GM18858 (cell line): Measurements from ENCODE around the gene NEK11.

Source experiments
- ATAC-seq: cut with Tn5 transposase; IDR thresholded peaks from one replicate; pipeline ENCODE4 v1.9.1; 2021; ENCODE audit not compliant: unreplicated experiment

The NEK11 gene, protein sequence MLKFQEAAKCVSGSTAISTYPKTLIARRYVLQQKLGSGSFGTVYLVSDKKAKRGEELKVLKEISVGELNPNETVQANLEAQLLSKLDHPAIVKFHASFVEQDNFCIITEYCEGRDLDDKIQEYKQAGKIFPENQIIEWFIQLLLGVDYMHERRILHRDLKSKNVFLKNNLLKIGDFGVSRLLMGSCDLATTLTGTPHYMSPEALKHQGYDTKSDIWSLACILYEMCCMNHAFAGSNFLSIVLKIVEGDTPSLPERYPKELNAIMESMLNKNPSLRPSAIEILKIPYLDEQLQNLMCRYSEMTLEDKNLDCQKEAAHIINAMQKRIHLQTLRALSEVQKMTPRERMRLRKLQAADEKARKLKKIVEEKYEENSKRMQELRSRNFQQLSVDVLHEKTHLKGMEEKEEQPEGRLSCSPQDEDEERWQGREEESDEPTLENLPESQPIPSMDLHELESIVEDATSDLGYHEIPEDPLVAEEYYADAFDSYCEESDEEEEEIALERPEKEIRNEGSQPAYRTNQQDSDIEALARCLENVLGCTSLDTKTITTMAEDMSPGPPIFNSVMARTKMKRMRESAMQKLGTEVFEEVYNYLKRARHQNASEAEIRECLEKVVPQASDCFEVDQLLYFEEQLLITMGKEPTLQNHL

DNA sequence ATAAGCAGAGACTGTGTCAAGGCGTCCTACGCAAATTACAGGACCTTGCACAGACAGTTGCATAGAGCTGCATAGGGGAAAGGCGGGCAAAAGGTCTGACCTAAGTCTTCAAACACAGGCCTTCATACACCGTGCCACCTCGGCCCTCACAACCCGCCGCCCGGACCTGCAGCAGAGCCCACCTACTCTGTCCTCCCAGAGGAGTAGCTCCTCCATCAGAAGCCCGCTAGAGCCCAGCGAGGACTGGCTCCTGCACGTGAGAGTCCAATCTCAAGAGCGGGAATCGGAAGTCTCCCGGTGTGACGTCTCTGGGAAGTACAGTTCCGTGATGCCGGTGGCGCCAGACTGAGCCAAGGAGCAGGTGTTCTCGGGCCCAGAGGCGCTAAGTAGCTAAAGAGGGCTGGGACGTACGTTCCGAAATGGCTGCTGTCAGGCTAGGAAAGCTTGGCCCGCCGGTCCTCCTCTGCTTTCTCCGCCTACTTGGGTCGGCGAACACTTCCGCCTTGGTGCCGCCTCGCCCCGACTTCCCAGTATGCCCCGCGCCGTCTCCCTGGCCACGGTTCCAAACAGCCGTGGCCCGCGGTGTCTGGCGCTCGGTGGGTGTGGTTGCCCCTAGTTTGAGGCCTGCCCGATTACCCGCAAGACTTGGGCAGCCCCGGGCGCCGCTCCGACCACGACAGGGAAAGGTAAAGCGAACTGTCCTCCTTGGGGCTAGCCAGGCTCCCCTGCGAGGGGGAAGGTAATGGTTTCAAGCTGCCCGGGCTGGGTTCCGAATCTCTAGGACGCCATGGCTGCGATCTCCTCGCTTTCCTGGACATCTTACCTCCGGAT is at the start of gene NEK11, which contains the start of gene ASTE1:
TSS of gene NEK11 (plus strand) at position 557 of the 831 bp plus-strand sequence. CDS start 2,832 bp downstream, outside the sequence.
TSS of gene ASTE1 (minus strand) at position 505 of the 831 bp plus-strand sequence. CDS start 1,519 bp downstream, outside the sequence.
- ATAC-seq = peak; percentile 90

DNA sequence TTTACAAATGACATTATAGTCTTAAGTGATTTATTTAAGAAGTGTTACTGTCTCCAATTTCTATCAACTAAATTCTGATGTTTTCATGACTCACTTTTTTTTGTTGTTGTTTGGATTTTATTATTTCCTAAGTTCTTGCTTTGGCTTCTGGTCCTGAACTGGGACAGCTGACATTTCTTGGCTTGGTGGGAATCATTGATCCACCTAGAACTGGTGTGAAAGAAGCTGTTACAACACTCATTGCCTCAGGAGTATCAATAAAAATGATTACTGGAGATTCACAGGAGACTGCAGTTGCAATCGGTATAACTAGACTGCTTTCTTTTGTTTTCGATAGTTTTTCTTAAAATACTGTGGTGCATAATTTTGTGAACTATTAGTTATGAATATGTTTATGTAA is 47.6 kb upstream of the NEK11 start:
- ATAC-seq = no peak

DNA sequence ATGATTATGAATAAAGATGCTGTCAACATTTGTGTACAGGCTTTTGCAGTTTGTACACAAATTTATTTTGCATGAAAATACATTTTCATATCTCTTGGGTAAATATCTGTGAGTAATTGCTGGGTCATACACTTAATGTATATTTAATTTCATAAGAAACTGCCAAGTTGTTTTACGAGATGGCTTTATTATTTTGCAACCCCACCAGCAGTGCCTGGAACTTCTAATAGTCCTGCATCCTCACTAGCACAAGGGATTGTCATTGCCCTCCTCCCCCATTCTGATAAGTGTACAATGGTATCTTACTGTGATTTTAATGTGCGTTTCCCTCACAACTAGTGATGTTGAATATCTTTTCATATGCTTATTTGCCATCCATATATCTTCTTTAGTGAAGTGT is 45.2 kb upstream of the NEK11 start:
- no peak for ATAC-seq

DNA sequence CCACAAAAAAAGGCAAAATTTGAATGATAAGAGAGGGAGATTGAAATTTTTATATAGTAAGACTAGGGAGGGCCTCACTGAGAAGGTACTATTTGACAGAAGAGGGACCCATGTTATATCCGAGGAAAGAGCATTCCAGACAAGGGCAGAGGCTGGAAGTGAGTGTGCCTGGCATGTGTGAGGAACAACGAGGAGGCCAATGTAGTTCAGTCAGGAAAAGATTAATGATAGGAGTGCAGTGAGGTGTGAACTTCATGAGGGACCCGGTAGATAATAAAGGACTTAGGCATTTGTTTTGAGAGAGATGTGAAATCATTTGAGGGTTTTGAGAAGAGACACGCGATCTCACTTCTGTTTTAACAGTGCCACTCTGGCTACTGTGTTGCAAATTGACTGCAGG is 36.4 kb upstream of the NEK11 start:
- ATAC-seq = no peak

DNA sequence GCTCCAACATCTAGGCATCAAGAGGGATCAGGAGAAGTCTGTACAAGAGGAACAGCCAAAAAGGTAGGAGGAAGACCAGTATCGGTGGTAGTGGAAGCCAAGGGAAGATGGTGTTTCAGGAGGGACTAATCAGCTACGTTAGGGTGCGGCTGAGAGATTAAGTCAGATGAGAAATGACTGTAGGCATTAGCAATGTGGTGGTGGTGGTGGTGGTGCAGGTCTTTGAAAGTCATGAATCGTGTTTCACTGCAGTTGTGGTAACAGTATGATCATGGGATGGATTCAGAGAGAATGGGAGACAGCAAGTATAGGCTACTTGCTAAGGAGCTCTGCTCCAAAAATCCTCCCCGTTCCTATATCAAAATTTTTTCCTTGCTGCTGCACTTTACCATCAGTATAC is 35.6 kb upstream of the NEK11 start:
- no peak for ATAC-seq

DNA sequence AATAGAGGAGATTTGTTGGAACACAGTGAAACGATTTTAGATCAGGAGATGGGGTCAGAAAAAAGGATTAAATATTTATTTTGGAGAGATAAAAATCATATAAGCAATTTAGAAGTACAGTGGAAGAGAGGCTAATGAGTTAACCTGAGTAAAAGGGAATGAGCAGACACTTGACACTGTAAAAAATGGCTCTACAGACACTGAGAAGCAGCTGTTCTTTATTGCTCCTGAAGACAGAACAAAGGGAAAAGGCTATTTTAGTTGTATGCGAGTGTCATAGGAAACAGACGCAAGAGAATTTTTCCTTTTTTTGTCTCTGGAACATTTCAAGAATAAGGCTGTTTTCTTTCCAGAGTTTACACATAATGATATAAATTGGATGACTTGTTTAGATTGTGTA is 34.3 kb upstream of the NEK11 start:
- no peak for ATAC-seq

DNA sequence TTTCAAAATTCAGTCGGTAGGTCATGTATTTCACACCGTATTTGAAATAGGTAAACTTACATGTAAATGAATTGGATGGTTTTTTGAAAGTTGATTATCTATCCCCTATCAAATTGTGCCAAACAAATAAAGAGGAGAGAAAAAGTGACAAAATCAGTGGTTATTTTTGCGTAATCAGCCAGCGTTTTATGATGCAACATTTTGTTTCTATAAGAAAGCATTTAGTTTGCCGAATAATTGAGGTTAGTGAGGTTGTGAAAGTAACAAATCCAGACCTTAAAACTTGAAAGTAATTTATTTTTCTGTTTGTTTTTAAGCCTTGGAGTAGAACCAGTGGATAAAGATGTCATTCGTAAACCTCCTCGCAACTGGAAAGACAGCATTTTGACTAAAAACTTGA is 29.4 kb upstream of the NEK11 start:
- ATAC-seq = no peak

DNA sequence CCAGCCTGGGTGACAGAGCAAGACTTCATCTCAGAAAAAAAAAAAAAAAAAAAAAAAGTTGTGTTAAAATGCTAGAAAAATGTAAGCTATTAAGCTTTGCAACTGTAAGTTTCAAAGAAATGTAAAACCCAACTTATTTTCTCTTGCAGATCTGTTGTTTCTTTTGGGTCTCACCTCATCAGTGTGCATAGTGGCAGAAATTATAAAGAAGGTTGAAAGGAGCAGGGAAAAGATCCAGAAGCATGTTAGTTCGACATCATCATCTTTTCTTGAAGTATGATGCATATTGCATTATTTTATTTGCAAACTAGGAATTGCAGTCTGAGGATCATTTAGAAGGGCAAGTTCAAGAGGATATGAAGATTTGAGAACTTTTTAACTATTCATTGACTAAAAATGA is 25.6 kb upstream of the NEK11 start:
- no peak for ATAC-seq

DNA sequence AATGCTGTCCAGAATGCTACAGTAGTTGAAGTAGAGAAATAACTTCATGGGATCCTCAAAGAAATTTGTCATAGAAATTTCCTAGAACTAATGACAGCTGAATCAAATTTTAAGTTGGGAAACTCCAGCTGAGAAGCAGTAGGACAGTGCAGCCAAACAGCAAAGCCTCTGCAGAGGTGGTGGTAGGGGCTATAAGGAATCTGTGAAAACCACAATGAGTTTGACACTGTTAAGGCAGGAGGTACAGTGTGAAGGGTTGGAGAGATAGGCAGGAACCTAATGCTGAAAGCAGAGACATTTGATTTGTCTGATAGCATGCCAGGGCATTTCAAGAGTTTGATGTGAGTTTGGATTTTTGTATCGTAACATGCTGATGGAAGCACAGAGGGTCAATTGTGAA is 22.1 kb upstream of the NEK11 start:
- ATAC-seq = no peak

DNA sequence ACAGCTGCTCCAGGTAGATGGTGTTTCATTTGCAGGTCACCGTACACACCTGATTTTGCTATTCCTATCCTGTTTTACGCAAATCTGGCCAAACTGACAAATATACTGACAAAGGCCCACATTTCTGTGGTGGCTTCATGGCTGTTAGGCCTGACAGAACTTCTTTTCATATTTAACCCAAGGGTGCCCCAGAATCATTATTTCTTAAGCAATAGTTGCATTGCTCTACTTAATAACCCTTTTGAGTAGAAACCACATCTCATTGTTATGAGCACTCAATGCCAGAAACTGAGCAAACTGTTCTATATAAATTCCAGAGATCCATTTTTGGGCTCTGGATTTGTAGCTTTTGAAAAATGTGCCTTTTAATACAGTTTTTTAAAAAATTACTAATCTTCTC is 19.4 kb upstream of the NEK11 start:
- no peak for ATAC-seq

DNA sequence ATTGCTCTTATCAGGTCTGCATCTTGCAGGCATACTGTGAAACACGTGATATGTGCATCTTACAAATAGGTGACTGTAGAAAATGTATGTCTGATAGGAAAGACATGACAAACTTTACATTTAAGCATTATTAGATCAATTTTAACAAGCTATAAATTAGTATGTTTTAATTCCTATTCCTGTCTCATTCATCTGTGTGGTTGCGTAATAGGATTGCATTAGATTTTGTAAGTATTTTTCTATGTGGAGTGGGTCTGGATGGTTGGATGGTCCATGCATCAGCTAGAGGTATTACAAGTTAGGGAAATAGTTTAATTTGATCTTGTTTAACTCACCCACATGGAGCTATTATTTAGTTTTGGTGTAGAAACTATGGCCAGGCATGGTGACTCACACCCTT is 18.9 kb upstream of the NEK11 start:
- no peak for ATAC-seq

DNA sequence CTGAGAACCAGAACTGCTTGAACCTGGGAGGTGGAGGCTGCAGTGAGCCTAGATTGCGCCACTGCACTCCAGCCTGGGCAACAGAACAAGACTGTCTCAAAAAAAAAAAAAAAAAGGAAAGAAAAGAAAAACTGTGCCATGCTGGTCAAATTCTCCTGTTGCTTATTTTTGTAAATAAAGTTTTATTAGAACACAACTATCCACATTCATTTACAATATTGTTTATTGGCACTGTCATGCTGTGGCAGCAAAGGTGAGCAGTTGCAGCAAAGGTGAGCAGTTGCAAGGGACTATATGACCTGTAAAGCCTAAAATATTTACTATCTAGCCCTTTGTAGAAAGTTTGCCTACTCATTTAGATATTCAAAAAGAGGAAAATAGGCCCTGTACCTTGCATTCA is 18.4 kb upstream of the NEK11 start:
- ATAC-seq = no peak

DNA sequence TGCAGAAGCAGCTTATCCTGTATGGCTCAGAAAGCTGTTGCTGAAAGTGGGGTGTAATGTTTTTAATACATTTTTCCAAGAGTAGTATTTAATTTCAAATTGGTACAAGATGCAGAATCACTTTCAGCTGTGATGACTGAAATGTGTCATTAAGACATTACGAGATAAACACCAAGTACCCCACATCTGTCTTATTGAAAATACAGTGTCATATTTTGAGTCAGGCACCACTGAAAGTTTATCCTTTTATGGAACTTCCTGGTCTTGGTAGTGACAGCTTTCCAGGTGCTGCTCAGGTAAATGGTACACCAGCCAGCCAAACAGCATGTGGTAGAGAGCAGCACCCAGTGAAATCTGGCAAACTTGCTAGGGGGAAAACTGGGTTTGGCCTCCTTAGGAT is 17.0 kb upstream of the NEK11 start:
- ATAC-seq = no peak

DNA sequence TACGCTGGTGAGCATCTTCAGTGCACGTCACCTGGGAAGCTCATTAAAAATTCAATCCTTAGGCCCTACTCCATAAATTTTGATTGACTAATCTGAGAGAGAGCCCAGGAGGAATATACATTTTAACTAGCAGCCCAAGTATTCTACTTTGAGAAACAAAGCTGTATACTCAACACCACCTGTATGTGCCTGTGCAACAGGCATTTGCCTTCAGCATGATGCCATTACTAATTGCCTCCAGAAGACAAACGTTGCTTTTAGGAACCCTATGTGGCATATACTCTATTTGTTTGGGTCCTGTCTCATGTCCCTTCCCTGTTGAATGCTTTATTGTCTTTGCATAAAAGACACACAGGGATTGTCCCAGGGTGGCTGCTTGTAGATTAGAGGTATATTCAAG is 7.7 kb upstream of the NEK11 start:
- no peak for ATAC-seq

DNA sequence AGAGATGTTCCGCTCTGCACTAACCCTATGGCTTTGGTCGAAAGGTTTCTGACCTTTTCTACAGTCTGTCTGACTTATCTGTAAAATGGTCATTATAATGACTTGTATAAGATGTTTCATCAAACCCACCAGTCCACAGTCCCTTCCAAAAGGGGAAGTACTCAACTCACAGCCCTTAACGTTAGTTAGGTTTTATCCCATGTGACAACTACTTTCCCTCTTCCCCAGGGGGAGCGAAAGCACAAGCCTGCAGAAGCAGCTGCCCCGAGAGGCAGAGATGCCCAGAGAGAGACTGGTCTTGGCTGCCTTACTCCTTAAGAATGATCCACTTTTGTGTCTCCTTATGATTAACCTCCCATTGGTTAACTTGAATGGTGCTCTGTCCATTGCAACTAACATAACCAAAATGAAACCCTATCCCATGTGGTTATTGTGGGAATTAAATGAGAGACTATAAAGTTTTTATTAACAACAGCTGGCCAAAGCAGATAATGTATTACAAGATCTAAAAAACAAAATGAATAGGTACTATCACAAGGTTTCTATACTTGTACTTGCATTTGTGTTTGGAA is 6.5 kb upstream of the NEK11 start:
- no peak for ATAC-seq

DNA sequence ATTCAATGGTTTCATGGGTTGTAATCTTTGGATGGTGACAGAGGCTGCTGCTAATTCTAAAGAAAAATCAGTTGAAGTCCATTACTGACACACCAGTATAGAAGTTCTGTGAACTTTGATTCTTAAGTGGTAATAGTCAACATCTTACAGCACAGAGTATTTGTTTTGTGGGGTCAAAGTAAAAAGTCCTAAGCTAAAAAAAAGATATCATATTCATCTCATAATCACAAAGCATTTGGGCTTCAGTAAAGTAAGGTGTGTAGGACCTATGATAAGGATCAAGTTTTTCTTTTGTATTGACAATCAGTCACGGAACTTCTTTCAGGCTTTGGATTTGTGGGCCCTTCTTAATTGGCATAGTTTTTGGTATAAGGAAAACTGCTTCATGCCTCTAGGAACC is 1.1 kb upstream of the NEK11 start:
- no peak for ATAC-seq

DNA sequence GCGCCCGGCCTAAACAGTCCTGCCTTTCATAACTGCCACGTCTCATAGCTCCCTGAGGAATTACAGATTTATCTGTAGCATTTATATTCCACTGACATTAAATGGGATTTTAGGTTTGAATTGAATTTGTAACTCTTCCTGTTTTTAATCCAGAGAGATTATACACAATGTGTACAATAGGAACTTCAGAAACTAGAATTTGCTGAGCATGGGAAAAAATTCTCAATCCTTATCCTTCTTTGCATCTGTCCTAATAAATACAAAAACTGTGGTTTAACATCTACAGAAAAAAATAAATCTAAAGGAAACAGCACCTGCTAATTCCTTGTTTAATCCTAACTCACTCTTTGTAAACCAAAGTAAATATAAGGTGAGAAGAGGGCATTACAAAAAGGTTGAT is 2.2 kb downstream of the NEK11 start:
- ATAC-seq = no peak

DNA sequence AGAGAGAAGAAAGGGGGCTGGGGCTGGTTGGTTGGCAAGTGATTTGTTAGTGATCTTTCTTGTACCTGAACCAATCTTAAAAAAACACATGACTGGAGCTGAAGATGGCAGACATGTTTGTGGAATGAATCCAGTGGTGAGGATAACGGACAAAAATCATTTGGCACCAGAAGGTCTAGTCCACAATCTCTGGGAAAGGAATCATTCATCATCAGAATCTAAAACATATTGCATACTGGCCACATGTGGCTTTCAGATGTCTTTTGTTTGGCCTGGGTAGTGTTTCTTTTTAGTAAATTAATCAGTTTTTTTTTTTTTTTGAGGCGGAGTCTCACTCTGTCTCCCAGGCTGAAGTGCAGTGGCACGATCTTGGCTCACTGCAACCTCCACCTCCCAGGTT is 5.0 kb downstream of the NEK11 start:
- ATAC-seq = no peak

DNA sequence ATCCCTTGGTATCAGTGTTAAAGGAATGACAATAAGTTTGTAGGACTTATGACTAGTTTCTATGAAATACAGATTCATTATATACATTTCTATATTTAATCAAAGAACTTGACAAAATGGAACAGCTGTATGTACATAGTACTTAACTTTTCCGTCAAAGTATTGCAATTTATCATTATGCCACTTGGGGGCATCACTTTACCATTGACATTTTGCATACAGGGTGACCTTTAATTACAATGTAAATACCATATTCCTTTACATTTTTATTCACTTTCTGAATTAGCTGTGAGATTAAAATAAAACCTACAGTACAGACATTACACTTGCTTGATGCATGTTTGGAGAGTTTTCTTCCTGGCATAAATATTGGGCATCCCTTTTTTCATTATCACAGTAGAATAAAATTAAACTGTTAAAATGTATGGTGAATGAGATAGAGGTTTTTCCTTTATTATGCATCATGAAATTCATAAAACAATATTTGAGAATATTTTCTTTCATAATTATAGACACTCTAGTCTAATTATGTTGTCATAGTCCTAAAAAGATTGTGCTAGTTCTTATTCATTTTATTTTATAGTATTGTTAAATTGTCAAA is 6.9 kb downstream of the NEK11 start:
- ATAC-seq = peak; percentile 87

DNA sequence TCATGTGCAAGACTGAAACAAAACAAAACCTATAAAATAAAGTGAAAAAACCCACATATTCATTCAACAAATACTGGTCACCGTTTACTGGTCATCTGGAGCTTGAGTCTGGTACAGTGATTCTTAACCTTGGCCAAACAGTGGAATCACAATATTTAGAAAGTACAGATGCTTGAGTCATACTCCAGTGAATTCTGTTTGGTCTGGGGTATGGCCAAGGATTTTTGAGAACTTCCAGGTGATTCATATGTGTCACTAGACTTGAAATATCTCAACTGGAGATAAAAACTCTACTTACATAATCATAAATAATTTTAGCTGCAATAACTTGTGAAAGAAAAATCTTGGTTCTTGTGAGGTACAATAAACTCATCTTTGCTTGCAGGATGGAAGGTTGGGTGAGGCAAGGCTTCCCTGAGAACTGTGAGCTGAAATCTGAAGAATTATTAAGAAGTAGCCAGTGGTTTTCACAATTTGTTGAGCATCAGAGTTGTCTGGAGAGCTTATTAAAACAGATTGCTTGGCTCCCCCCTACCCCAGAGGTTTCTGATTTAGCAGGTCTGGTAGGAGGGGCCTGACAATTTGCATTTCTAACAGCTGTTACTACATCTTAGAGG is 9.6 kb downstream of the NEK11 start:
- no peak for ATAC-seq

DNA sequence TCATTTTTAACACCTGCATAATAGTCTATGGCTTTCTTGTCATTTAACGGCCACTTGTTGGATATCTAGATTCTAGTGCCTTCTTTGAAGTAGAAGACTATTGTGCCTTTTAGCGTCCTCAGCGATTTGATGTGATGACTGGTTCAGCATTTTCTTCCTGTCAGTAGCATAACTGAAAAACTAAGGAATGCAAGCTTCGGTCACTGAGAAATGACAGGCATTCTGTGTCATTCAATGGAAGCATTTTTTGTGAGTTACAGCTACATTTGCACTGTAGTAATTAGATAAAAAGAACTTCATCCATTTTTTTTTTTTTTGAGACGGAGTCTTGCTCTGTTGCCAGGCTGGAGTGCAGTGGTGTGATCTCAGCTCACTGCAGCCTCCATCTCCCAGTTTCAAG is 10.3 kb downstream of the NEK11 start:
- ATAC-seq = no peak
